ACHN (cell line): Measurements from ENCODE around the gene STXBP5L.
A peak's percentile ranks its signal among the peaks of the same experiment; 100 is the strongest.
"Not testable (repeated sequence)": the region's sequence is repeated elsewhere in the genome, so short reads cannot be mapped to it uniquely, and the experiment has no call there.

Source experiments
- DNase-seq: peaks from one replicate; pipeline ENCODE4 v3.0.0-alpha.2; 2015
- in situ Hi-C: cut with HindIII; loops from 2 replicates; pipeline ENCODE4 v1.10.0; 2017; ENCODE audit warnings: low sequenced_read_pairs, low pct_ligation_motif_present, low pct_unique_long_range_greater_than_20kb

The STXBP5L gene

GRCh38 chr3:121362035-121362734 lies 454.2 kb downstream of the STXBP5L start:
- DNase-seq, result no peak
- in situ Hi-C loops, result no loop called here

- DNase-seq, in situ Hi-C loops: not testable (repeated sequence)
Measured at GRCh38 chr3:121388308-121388707, 480.3 kb downstream of the STXBP5L start.

- DNase-seq, in situ Hi-C loops: not testable (repeated sequence)
Measured at GRCh38 chr3:121395967-121396366, 488.0 kb downstream of the STXBP5L start.

- in situ Hi-C loops, DNase-seq: not testable (repeated sequence)
Measured at GRCh38 chr3:121398051-121398450, 490.0 kb downstream of the STXBP5L start.

GRCh38 chr3:121399820-121400219 lies 491.8 kb downstream of the STXBP5L start:
- in situ Hi-C loops, result no loop called here
- DNase-seq, result no peak

GRCh38 chr3:121405631-121406030 lies 497.6 kb downstream of the STXBP5L start:
- DNase-seq, result no peak
- in situ Hi-C loops, result no loop called here

GRCh38 chr3:121411523-121411922 lies 503.5 kb downstream of the STXBP5L start:
- in situ Hi-C loops, result no loop called here
- DNase-seq, result no peak

- DNase-seq, result no peak
- in situ Hi-C loops, result no loop called here
Measured at GRCh38 chr3:121414924-121415323, 506.9 kb downstream of the STXBP5L start.

- in situ Hi-C loops, result no loop called here
- no peak for DNase-seq
Measured at GRCh38 chr3:121418182-121418581, 510.2 kb downstream of the STXBP5L start.

GRCh38 chr3:121424549-121424948 lies 516.5 kb downstream of the STXBP5L start:
- in situ Hi-C loops, result no loop called here
- DNase-seq, result no peak

GRCh38 chr3:121430664-121431215 lies 522.7 kb downstream of the STXBP5L start:
- DNase-seq, result no peak

GRCh38 chr3:121431726-121432517 lies 523.9 kb downstream of the STXBP5L start:
- in situ Hi-C loops, result no loop called here
- DNase-seq, result peak; percentile 64

More at GRCh38 chr3:121430664-121431215, 522.7 kb downstream of the STXBP5L start:
- in situ Hi-C loops, result no loop called here

GRCh38 chr3:121436074-121436473 lies 528.1 kb downstream of the STXBP5L start:
- no peak for DNase-seq
- in situ Hi-C loops, result no loop called here

GRCh38 chr3:121436641-121437040 lies 528.6 kb downstream of the STXBP5L start:
- in situ Hi-C loops, result no loop called here
- DNase-seq, result no peak

- in situ Hi-C loops, result no loop called here
- no peak for DNase-seq
Measured at GRCh38 chr3:121443456-121443855, 535.5 kb downstream of the STXBP5L start.

- in situ Hi-C loops, DNase-seq: not testable (repeated sequence)
Measured at GRCh38 chr3:121451752-121452151, 543.7 kb downstream of the STXBP5L start.

GRCh38 chr3:121462565-121462964 lies 554.6 kb downstream of the STXBP5L start:
- no peak for DNase-seq
- in situ Hi-C loops, result no loop called here

- DNase-seq, result no peak
- in situ Hi-C loops, result no loop called here
Measured at GRCh38 chr3:121463745-121464144, 555.7 kb downstream of the STXBP5L start.

GRCh38 chr3:121467085-121467484 lies 559.1 kb downstream of the STXBP5L start:
- no peak for DNase-seq
- in situ Hi-C loops, result no loop called here
